ENCODE results near the gene AKT2.

- TF ChIP-seq CTCF (IDR thresholded peaks at IDR 0.05; ENCODE audit: poor library complexity, severe bottlenecking) (no peak), EZH2 (IDR thresholded peaks at IDR 0.05; ENCODE audit: borderline replicate concordance, insufficient read depth, low read length, poor library complexity, severe bottlenecking) (no peak), SMC3 (conservative IDR thresholded peaks at IDR 0.05; ENCODE audit: poor library complexity) (no peak), EP300 (conservative IDR thresholded peaks at IDR 0.05; ENCODE audit: poor library complexity, severe bottlenecking) (no peak), TAF1 (IDR thresholded peaks at IDR 0.05; ENCODE audit: low read depth) (no peak)
These were observed 43.9 kb downstream of the AKT2 start for GRCh38 chr19:40241125-40241808.

Data from neural cell (in vitro differentiated cells).